ENCODE data around the gene GAS2. TPM values are rescaled to one million over a fixed set of nuclear protein-coding genes. Genes with fewer than 3 reads are reported as not detected.

The GAS2 gene
- total and polyA plus RNA-seq, 9 of the 15 experiments (the other 6 are each of a cell fraction or from before 2014, with no cell fraction given) = 0.77 to 1.9 (median 1.1) TPM

GRCh38 chr11:22828373-22828772, 162.0 kb downstream of the GAS2 start:
- Histone ChIP-seq H3K27ac (ENCODE audit: extremely low read depth, low read depth, low read length) (peak overlapping the region; percentile 85), H3K9me1 (ENCODE audit: control insufficient read depth, insufficient read depth, low read length) (no peaks in the 10 kb centered on the region), H3K9me3 (replicated peaks; ENCODE audit: control insufficient read depth, insufficient read depth, low read depth, low read length) (no peaks in the 10 kb centered on the region), H3K36me3 (ENCODE audit: control insufficient read depth, insufficient read depth, low read length) (peaks cover 29% of the 10 kb centered on the region), H3K4me1 (replicated peaks in 1 of 2; ENCODE audit: control insufficient read depth in 2 of 2, insufficient read depth in 2 of 2, low read length in 2 of 2) (peaks cover 0 to 7% of the 10 kb centered on the region in 2 experiments; a peak in 2 of 5 replicates), H3K9ac (ENCODE audit: insufficient read depth in 1 of 2, low read depth in 2 of 2, low read length in 2 of 2) (peak overlapping the region; percentile 68 to 81; a peak in 3 of 4 replicates), H3K4me2 (ENCODE audit: insufficient read depth, low read length) (peak overlapping the region; percentile 89), H2AFZ (ENCODE audit: low read depth, low read length) (peak overlapping the region; percentile 92), H3K4me3 (peak overlapping the region; percentile 80), H4K20me1 (replicated peaks; ENCODE audit: control insufficient read depth, insufficient read depth, low read length) (no peaks in the 10 kb centered on the region), H3K79me2 (ENCODE audit: control insufficient read depth, insufficient read depth, low read length) (peaks cover 21% of the 10 kb centered on the region), H3K27me3 (ENCODE audit: control insufficient read depth in 2 of 2, insufficient read depth in 2 of 2, low read length in 2 of 2) (no peaks in the 10 kb centered on the region)
- 0% methylated on average over 6 of the region's 6 CpGs for WGBS (ENCODE audit: insufficient coverage, low coverage, missing lambda C conversion rate)
- peak; percentile 36 for ATAC-seq
- TF ChIP-seq HMBOX1 (IDR thresholded peaks at IDR 0.05) (peak; percentile 69; the same call in 1 of the 2 replicates), MEIS2 (IDR thresholded peaks at IDR 0.05; ENCODE audit: partially characterized antibody) (peak; percentile 2), ARID1B (IDR thresholded peaks at IDR 0.05) (0 out of 2 replicates have a peak, but pooled peaks have one; percentile 17), C11orf30 (IDR thresholded peaks at IDR 0.05; ENCODE audit: low read depth) (peak; percentile 29; the same call in 1 of the 2 replicates), POLR3A (IDR thresholded peaks at IDR 0.05; ENCODE audit: borderline replicate concordance, extremely low read depth, insufficient read depth, insufficient read length) (no peak), ZNF316 (IDR thresholded peaks at IDR 0.05) (peak; percentile 69), MAFF (IDR thresholded peaks at IDR 0.05; ENCODE audit: low read length) (0 out of 2 replicates have a peak, but pooled peaks have one; percentile 14), TEAD4 (IDR thresholded peaks at IDR 0.05; ENCODE audit: low read length) (0 out of 2 replicates have a peak, but pooled peaks have one; percentile 8), TEAD4 (CRISPR knock-in tag; IDR thresholded peaks at IDR 0.05; ENCODE audit: borderline replicate concordance) (no peak), THRAP3 (IDR thresholded peaks at IDR 0.05; ENCODE audit: borderline replicate concordance) (no peak), EGR1 (conservative IDR thresholded peaks at IDR 0.05) (peak; percentile 34; the same call in 1 of the 2 replicates), KLF6 (CRISPR knock-in tag; IDR thresholded peaks at IDR 0.05; ENCODE audit: borderline replicate concordance) (no peak), TAF1 (IDR thresholded peaks at IDR 0.05; ENCODE audit: control insufficient read depth, extremely low read depth, insufficient read depth, low read length, severe bottlenecking) (peak; percentile 26)
- ChIA-PET CTCF (ENCODE audit: low intra/inter-chr PET ratio) (no interaction called here), POLR2A (interaction anchor here (0.8 to 1.6 kb wide), 4 partner anchors 12 to 30 kb away, joined by 3 to 4 read pairs (median 3); no protein-coding TSS in a partner anchor)
- BruUV-seq (replicated peaks) = no TSS peak
- peak in 3 of 4 experiments; percentile 11 to 45 (median 18) for DNase-seq (ENCODE audit: extremely low read depth in 1 of 4, low spot score in 3 of 4)
- in situ Hi-C loops (cut with MboI) = no loop called here
- peak; percentile 46 for FAIRE-seq
- intact Hi-C loops (cut with micrococcal nuclease) = loop anchor here (2.0 to 5.0 kb wide), 2 partner anchors 36 to 206 kb away; no protein-coding TSS in a partner anchor

All from K562 (cell line).